H9 (cell line): ENCODE data around the gene CTDSP2. TPM values are rescaled to one million over a fixed set of nuclear protein-coding genes. Genes with fewer than 3 reads are reported as not detected.
A peak's percentile ranks its signal among the peaks of the same experiment; 100 is the strongest.

ENCODE experiments used
- DNase-seq: peaks from one replicate; pipeline ENCODE4 v3.0.0-alpha.2; 2017
- H2AFZ ChIP-seq: one replicate; pipeline ENCODE4 v1.6.1; 2013; ENCODE audit warnings: mild to moderate bottlenecking, low read length, control low read depth, moderate library complexity
- H2AK5ac ChIP-seq: 2 replicates; pipeline ENCODE4 v1.6.1; 2013; ENCODE audit warnings: low read length, control low read depth, mixed read lengths; ENCODE audit not compliant: insufficient read length
- H2BK120ac ChIP-seq: one replicate; pipeline ENCODE4 v1.6.1; 2013; ENCODE audit warnings: low read depth, mild to moderate bottlenecking, low read length, control low read depth, inconsistent platforms; ENCODE audit not compliant: poor library complexity, severe bottlenecking
- H2BK12ac ChIP-seq: 2 replicates; pipeline ENCODE4 v1.6.1; 2013; ENCODE audit warnings: low read length, control low read depth, mixed read lengths, low read depth; ENCODE audit not compliant: insufficient read length
- H2BK15ac ChIP-seq: 2 replicates; pipeline ENCODE4 v1.6.1; 2013; ENCODE audit warnings: low read depth, low read length, control low read depth
- H2BK20ac ChIP-seq: one replicate; pipeline ENCODE4 v1.6.1; 2013; ENCODE audit warnings: low read depth, mild to moderate bottlenecking, low read length, control low read depth, inconsistent platforms; ENCODE audit not compliant: poor library complexity, severe bottlenecking
- H2BK5ac ChIP-seq: 2 replicates; pipeline ENCODE4 v1.6.1; 2013; ENCODE audit warnings: low read length, control low read depth, mixed read lengths; ENCODE audit not compliant: insufficient read length
- H3K14ac ChIP-seq: 2 replicates; pipeline ENCODE4 v1.6.1; 2013; ENCODE audit warnings: low read length, control low read depth; ENCODE audit not compliant: insufficient read depth
- H3K18ac ChIP-seq: 2 replicates; pipeline ENCODE4 v1.6.1; 2013; ENCODE audit warnings: low read depth, mild to moderate bottlenecking, mixed read lengths, low read length, control low read depth; ENCODE audit not compliant: insufficient read length
- H3K23ac ChIP-seq: 2 replicates; pipeline ENCODE4 v1.6.1; 2013; ENCODE audit warnings: low read length, control low read depth, mixed read lengths, low read depth; ENCODE audit not compliant: insufficient read length
- H3K23me2 ChIP-seq: 2 replicates; pipeline ENCODE4 v1.6.1; 2013; ENCODE audit warnings: low read depth, mild to moderate bottlenecking, mixed read lengths, low read length, control low read depth; ENCODE audit not compliant: insufficient read length, poor library complexity, severe bottlenecking
- H3K27ac ChIP-seq: 2 replicates; pipeline ENCODE4 v1.5.1; 2013; ENCODE audit warnings: low read length, control low read depth, mixed read lengths, low read depth; ENCODE audit not compliant: insufficient read length
- H3K27me3 ChIP-seq: 2 replicates; pipeline ENCODE4 v1.6.1; 2013; ENCODE audit warnings: low read length, control low read depth, inconsistent platforms; ENCODE audit not compliant: insufficient read depth
- H3K4ac ChIP-seq: 2 replicates; pipeline ENCODE4 v1.6.1; 2013; ENCODE audit warnings: low read depth, mild to moderate bottlenecking, control low read depth, inconsistent platforms, low read length, moderate library complexity
- H3K4me1 ChIP-seq: 2 replicates; pipeline ENCODE4 v1.6.1; 2013; ENCODE audit warnings: low read length, control low read depth, inconsistent platforms; ENCODE audit not compliant: insufficient read depth
- H3K4me2 ChIP-seq: 2 replicates; pipeline ENCODE4 v1.6.1; 2013; ENCODE audit warnings: low read length, control low read depth, mixed read lengths; ENCODE audit not compliant: insufficient read length, insufficient read depth
- H3K56ac ChIP-seq: 2 replicates; pipeline ENCODE4 v1.6.1; 2013; ENCODE audit warnings: low read depth, mild to moderate bottlenecking, mixed read lengths, low read length, control low read depth; ENCODE audit not compliant: insufficient read length
- H3K79me1 ChIP-seq: 2 replicates; pipeline ENCODE4 v1.6.1; 2013; ENCODE audit warnings: low read depth, mild to moderate bottlenecking, moderate library complexity, low read length, control low read depth, inconsistent platforms; ENCODE audit not compliant: insufficient read depth, poor library complexity, severe bottlenecking
- H3K79me2 ChIP-seq: 2 replicates; pipeline ENCODE4 v1.6.1; 2013; ENCODE audit warnings: low read length, control low read depth, inconsistent platforms; ENCODE audit not compliant: insufficient read depth
- H3K9ac ChIP-seq: 2 replicates; pipeline ENCODE4 v1.6.1; 2013; ENCODE audit warnings: low read length, control low read depth, mixed read lengths; ENCODE audit not compliant: insufficient read length; ENCODE audit errors: extremely low read depth
- H3K9me3 ChIP-seq: one replicate; pipeline ENCODE4 v1.6.1; 2013; ENCODE audit warnings: low read depth, low read length, inconsistent platforms; ENCODE audit not compliant: control insufficient read depth
- H3T11ph ChIP-seq: one replicate; pipeline ENCODE4 v1.6.1; 2013; ENCODE audit warnings: mild to moderate bottlenecking, low read length, control low read depth, inconsistent platforms
- H4K20me1 ChIP-seq: one replicate; pipeline ENCODE4 v1.6.1; 2013; ENCODE audit not compliant: control insufficient read depth, insufficient read length, insufficient read depth
- H4K5ac ChIP-seq: 2 replicates; pipeline ENCODE4 v1.6.1; 2013; ENCODE audit warnings: low read depth, mild to moderate bottlenecking, mixed read lengths, low read length, control low read depth; ENCODE audit not compliant: insufficient read length
- H4K8ac ChIP-seq: replicated peaks from 2 replicates; pipeline ENCODE4 v1.6.1; 2013; ENCODE audit warnings: low read length, control low read depth, mixed read lengths, low read depth; ENCODE audit not compliant: insufficient read length
- H4K91ac ChIP-seq: 2 replicates; pipeline ENCODE4 v1.6.1; 2013; ENCODE audit warnings: low read depth, mild to moderate bottlenecking, moderate library complexity, mixed read lengths, low read length, control low read depth; ENCODE audit not compliant: insufficient read length
- H3K27ac Mint-ChIP-seq, 3 experiments: 2 replicates in 2 of 3; 3 replicates in 1 of 3; pipeline ENCODE4 v1.8.0; 2020 to 2021; ENCODE audit warnings: mixed read lengths in 3 of 3, mild to moderate bottlenecking in 1 of 3, moderate library complexity in 1 of 3
- H3K27me3 Mint-ChIP-seq: 2 replicates; pipeline ENCODE4 v1.8.0; 2021; ENCODE audit warnings: low read depth, mild to moderate bottlenecking, moderate library complexity, mixed read lengths
- H3K36me3 Mint-ChIP-seq, 3 experiments: 2 replicates in 2 of 3; 3 replicates in 1 of 3; pipeline ENCODE4 v1.8.0; 2020 to 2021; ENCODE audit warnings: low read depth in 3 of 3, mixed read lengths in 3 of 3; ENCODE audit not compliant: insufficient read depth in 1 of 3
- H3K4me1 Mint-ChIP-seq, 2 experiments: 2 replicates each; pipeline ENCODE4 v1.8.0; 2020; ENCODE audit warnings: mixed read lengths in 2 of 2
- H3K4me3 Mint-ChIP-seq, 2 experiments: 2 replicates in 1 of 2; 3 replicates in 1 of 2; pipeline ENCODE4 v1.8.0; 2020 to 2021; ENCODE audit warnings: mild to moderate bottlenecking in 2 of 2, mixed read lengths in 2 of 2, moderate library complexity in 1 of 2
- H3K9me3 Mint-ChIP-seq, 2 experiments: 2 replicates in 1 of 2; 3 replicates in 1 of 2; pipeline ENCODE4 v1.8.0; 2020; ENCODE audit warnings: mild to moderate bottlenecking in 2 of 2, mixed read lengths in 2 of 2, moderate library complexity in 1 of 2
- WGBS: extraction: QIAGEN DNeasy Blood & Tissue Kit; methylation state at CpG from one replicate; pipeline ENCODE4 v1.1.7; 2013; ENCODE audit warnings: missing lambda C conversion rate, low lambda C conversion rate, mixed read lengths; ENCODE audit not compliant: insufficient read length; ENCODE audit errors: extremely low coverage; 5-methylcytosine and 5-hydroxymethylcytosine counted together
- total RNA-seq: library from RNA; stranded (reverse); gene quantifications from 2 replicates; pipeline ENCODE4 v1.2.1, GENCODE V29; 2021
- TF ChIP-seq, protein P1 (sequence below): fragments of 200-600 bp; sonication (generic); conservative IDR thresholded peaks from 3 replicates; pipeline ENCODE4 v1.8.0; 2021; ENCODE audit warnings: antibody characterized with exemption, mild to moderate bottlenecking

CTDSP2 gene
- total RNA-seq, 1 experiment from 2014 or later = 103 TPM

DNA sequence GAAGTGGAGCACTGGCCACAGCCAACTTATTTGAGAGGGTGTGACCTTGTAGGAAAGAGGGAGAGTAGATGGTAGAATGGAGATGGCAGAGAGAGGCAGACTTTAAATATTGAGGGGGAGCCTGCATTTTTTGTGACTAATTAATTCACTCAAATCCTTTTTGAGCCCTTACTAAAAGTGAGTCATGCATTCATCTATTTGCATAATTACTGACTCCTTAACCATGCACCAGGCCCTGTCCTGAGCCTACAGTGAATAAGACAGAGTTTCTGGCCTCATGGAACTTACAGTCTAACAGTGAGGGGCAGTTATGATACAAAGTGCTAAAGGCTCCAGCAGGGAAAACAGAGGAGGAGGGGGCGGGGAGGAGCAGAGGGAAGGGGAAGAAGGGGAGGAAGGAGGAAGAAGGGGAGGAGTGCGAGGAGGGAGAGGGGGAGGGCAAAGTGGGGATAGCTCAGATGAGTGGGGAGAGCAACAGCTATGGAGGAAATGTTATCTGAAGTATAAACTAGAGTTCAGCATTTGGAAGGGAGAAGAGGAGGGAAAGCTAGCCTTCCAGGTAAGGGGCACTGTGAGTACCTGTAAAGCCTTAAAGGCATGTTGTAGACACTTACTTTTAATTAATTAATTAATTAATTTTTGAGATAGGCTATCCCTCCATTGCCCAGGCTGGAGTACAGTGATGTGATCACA is 7.5 kb upstream of the CTDSP2 start:
- no peak overlapping the region for H2BK15ac ChIP-seq
- no peak overlapping the region for H3K27ac ChIP-seq
- no peak overlapping the region for H3K23ac ChIP-seq
- no peaks in the 10 kb centered on the region for H3K27me3 ChIP-seq
- Mint-ChIP-seq H3K27ac (no peak overlapping the region), H3K27me3 (peaks cover 30% of the 10 kb centered on the region), H3K36me3 (peaks cover 0 to 1% (median 0%) of the 10 kb centered on the region in 3 experiments; a peak in 1 of 7 replicates), H3K9me3 (no peaks in the 10 kb centered on the region; a peak in 1 of 5 replicates), H3K4me1 (peaks cover 28 to 36% of the 10 kb centered on the region in 2 experiments), H3K4me3 (peak overlapping the region in 1 of 2 experiments; percentile 58; a peak in 2 of 5 replicates)
- H3K79me2 ChIP-seq = no peaks in the 10 kb centered on the region
- H3K9me3 ChIP-seq = no peaks in the 10 kb centered on the region
- H3K14ac ChIP-seq = no peak overlapping the region
- TF ChIP-seq, protein P1, sequence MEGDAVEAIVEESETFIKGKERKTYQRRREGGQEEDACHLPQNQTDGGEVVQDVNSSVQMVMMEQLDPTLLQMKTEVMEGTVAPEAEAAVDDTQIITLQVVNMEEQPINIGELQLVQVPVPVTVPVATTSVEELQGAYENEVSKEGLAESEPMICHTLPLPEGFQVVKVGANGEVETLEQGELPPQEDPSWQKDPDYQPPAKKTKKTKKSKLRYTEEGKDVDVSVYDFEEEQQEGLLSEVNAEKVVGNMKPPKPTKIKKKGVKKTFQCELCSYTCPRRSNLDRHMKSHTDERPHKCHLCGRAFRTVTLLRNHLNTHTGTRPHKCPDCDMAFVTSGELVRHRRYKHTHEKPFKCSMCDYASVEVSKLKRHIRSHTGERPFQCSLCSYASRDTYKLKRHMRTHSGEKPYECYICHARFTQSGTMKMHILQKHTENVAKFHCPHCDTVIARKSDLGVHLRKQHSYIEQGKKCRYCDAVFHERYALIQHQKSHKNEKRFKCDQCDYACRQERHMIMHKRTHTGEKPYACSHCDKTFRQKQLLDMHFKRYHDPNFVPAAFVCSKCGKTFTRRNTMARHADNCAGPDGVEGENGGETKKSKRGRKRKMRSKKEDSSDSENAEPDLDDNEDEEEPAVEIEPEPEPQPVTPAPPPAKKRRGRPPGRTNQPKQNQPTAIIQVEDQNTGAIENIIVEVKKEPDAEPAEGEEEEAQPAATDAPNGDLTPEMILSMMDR = no peak
- H3K79me1 ChIP-seq = no peaks in the 10 kb centered on the region
- DNase-seq = no peak
- WGBS = no CpG with 5 or more reads among the region's 2 CpGs
- H3K23me2 ChIP-seq = peaks cover 10% of the 10 kb centered on the region
- H3T11ph ChIP-seq = no peak overlapping the region
- no peak overlapping the region for H2BK12ac ChIP-seq
- H3K4me1 ChIP-seq = peaks cover 13% of the 10 kb centered on the region; the same call in 1 of the 2 replicates
- H3K18ac ChIP-seq = no peak overlapping the region
- H4K5ac ChIP-seq = no peak overlapping the region
- no peak overlapping the region for H2AFZ ChIP-seq
- no peak overlapping the region for H4K8ac ChIP-seq
- no peak overlapping the region for H2BK5ac ChIP-seq
- no peak overlapping the region for H3K56ac ChIP-seq
- no peak overlapping the region for H2BK120ac ChIP-seq
- H3K4ac ChIP-seq = no peak overlapping the region
- no peak overlapping the region for H3K9ac ChIP-seq
- no peak overlapping the region for H2AK5ac ChIP-seq
- H2BK20ac ChIP-seq = no peak overlapping the region
- no peak overlapping the region for H4K91ac ChIP-seq
- H3K4me2 ChIP-seq = no peak overlapping the region
- no peaks in the 10 kb centered on the region for H4K20me1 ChIP-seq
